Stimulated activated CD4-positive, alpha-beta T cell treated with anti-CD3 and anti-CD28 coated beads, Interleukin-15, amount 100 ng/mL, for 24 hours (primary cell): ENCODE data around the gene LRIG3.
"Not testable (repeated sequence)": the region's sequence is repeated elsewhere in the genome, so short reads cannot be mapped to it uniquely, and the experiment has no call there.

Experiments used
- DNase-seq: peaks from one replicate; pipeline ENCODE4 v3.0.0-alpha.2; 2020

Gene LRIG3

GRCh38 chr12:58895053-58895452, 25.3 kb downstream of the LRIG3 start:
- no peak for DNase-seq

GRCh38 chr12:58894040-58894439, 26.3 kb downstream of the LRIG3 start:
- DNase-seq = no peak

GRCh38 chr12:58893495-58893894, 26.8 kb downstream of the LRIG3 start:
- no peak for DNase-seq

GRCh38 chr12:58889557-58889956, 30.7 kb downstream of the LRIG3 start:
- DNase-seq = no peak

- DNase-seq = no peak
Observed at GRCh38 chr12:58888131-58888783, 32.0 kb downstream of the LRIG3 start.

- no peak for DNase-seq
Observed at GRCh38 chr12:58887068-58887467, 33.2 kb downstream of the LRIG3 start.

- no peak for DNase-seq
Observed at GRCh38 chr12:58886474-58886873, 33.8 kb downstream of the LRIG3 start.

- DNase-seq = no peak
Observed at GRCh38 chr12:58884916-58885315, 35.4 kb downstream of the LRIG3 start.

- DNase-seq = no peak
Observed at GRCh38 chr12:58883576-58884334, 36.5 kb downstream of the LRIG3 start.

- no peak for DNase-seq
Observed at GRCh38 chr12:58882826-58883225, 37.5 kb downstream of the LRIG3 start.

- no peak for DNase-seq
Observed at GRCh38 chr12:58881816-58882215, 38.5 kb downstream of the LRIG3 start.

GRCh38 chr12:58880639-58881038, 39.7 kb downstream of the LRIG3 start:
- DNase-seq = no peak

GRCh38 chr12:58877243-58877743, 43.0 kb downstream of the LRIG3 start:
- no peak for DNase-seq

- DNase-seq = no peak
Observed at GRCh38 chr12:58873496-58873895, 46.8 kb downstream of the LRIG3 start.

GRCh38 chr12:58871556-58871955, 48.7 kb downstream of the LRIG3 start:
- DNase-seq = no peak

GRCh38 chr12:58870595-58870994, 49.7 kb downstream of the LRIG3 start:
- DNase-seq = no peak

- DNase-seq = no peak
Observed at GRCh38 chr12:58860788-58861240, 59.5 kb downstream of the LRIG3 start.

GRCh38 chr12:58860056-58860787, 60.1 kb downstream of the LRIG3 start:
- DNase-seq = no peak

- DNase-seq = no peak
Observed at GRCh38 chr12:58858030-58858429, 62.3 kb downstream of the LRIG3 start.

GRCh38 chr12:58857206-58857605, 63.1 kb downstream of the LRIG3 start:
- not testable (repeated sequence) for DNase-seq

GRCh38 chr12:58855630-58856029, 64.7 kb downstream of the LRIG3 start:
- DNase-seq = not testable (repeated sequence)

- DNase-seq = no peak
Observed at GRCh38 chr12:58850826-58851225, 69.5 kb downstream of the LRIG3 start.

- DNase-seq = no peak
Observed at GRCh38 chr12:58847901-58848600, 72.3 kb downstream of the LRIG3 start.
